Body of pancreas (tissue), 2 donors: ENCODE data around the gene HDAC8. TPM values are rescaled to one million over a fixed set of nuclear protein-coding genes. Genes with fewer than 3 reads are reported as not detected.

Experiments
- small RNA-seq: library from RNA; depleted of rRNA; stranded (forward); fragments of <200 nt; gene quantifications from one replicate; pipeline ENCODE3, GENCODE V24; 2016
- total RNA-seq, 2 donors: library from RNA; depleted of rRNA; stranded (reverse); fragments of >200 nt; gene quantifications; one replicate each; pipeline ENCODE4 v1.1.0, GENCODE V29; 2016

Gene HDAC8
- total RNA-seq, 2 donors from 2014 or later, result 16.2 to 25.9 TPM

Small RNA genes within 50 kb of the gene (small RNA-seq; reads per million reads assigned to genes)
- gene RF00019, result not detected
- not detected for gene RNU2-68P

Other genes starting within 250 kb of the HDAC8 start
- gene PHKA1, start 141.5 kb upstream of the HDAC8 start, total RNA-seq, result 1 to 10 TPM; 7.3 to 8.6 TPM
- gene DMRTC1B, start 204.0 kb upstream of the HDAC8 start, total RNA-seq, result 1 to 10 TPM in 1 of 2 donors, not detected in 1; 3.6 TPM
- gene FAM236B, start 209.8 kb upstream of the HDAC8 start, total RNA-seq, result not detected
- not detected for gene FAM236D, start 235.4 kb upstream of the HDAC8 start, total RNA-seq